ENCODE results near the gene ZBTB42.

The ZBTB42 gene

GRCh38 chr14:104754213-104754851 is 46.6 kb upstream of the ZBTB42 start:
- in situ Hi-C loops (cut with HindIII; ENCODE audit: low sequenced_read_pairs), result no loop called here
- H3K4me3 ChIP-seq (ENCODE audit: low read depth, low read length), result peak overlapping the region; percentile 87
- no peak for TF ChIP-seq CTCF (IDR thresholded peaks at IDR 0.05; ENCODE audit: low read depth, low read length, missing control alignments)

GRCh38 chr14:104755621-104756020 is 45.3 kb upstream of the ZBTB42 start:
- no peak overlapping the region for H3K4me3 ChIP-seq (ENCODE audit: low read depth, low read length)
- in situ Hi-C loops (cut with HindIII; ENCODE audit: low sequenced_read_pairs), result no loop called here
- TF ChIP-seq CTCF (IDR thresholded peaks at IDR 0.05; ENCODE audit: low read depth, low read length, missing control alignments), result no peak
- no peak for DNase-seq (ENCODE audit: low read depth)

More at GRCh38 chr14:104754213-104754851, 46.6 kb upstream of the ZBTB42 start:
- DNase-seq (ENCODE audit: low read depth), result no peak

GRCh38 chr14:104756477-104757237 is 44.2 kb upstream of the ZBTB42 start:
- in situ Hi-C loops (cut with HindIII; ENCODE audit: low sequenced_read_pairs), result no loop called here
- TF ChIP-seq CTCF (IDR thresholded peaks at IDR 0.05; ENCODE audit: low read depth, low read length, missing control alignments), result no peak
- DNase-seq (ENCODE audit: low read depth), result no peak
- no peak overlapping the region for H3K4me3 ChIP-seq (ENCODE audit: low read depth, low read length)

GRCh38 chr14:104757238-104757585 is 43.7 kb upstream of the ZBTB42 start:
- no peak for DNase-seq (ENCODE audit: low read depth)
- TF ChIP-seq CTCF (IDR thresholded peaks at IDR 0.05; ENCODE audit: low read depth, low read length, missing control alignments), result no peak
- in situ Hi-C loops (cut with HindIII; ENCODE audit: low sequenced_read_pairs), result no loop called here
- H3K4me3 ChIP-seq (ENCODE audit: low read depth, low read length), result no peak overlapping the region

GRCh38 chr14:104757681-104758392 is 43.1 kb upstream of the ZBTB42 start:
- no peak overlapping the region for H3K4me3 ChIP-seq (ENCODE audit: low read depth, low read length)
- no peak for TF ChIP-seq CTCF (IDR thresholded peaks at IDR 0.05; ENCODE audit: low read depth, low read length, missing control alignments)
- no peak for DNase-seq (ENCODE audit: low read depth)
- in situ Hi-C loops (cut with HindIII; ENCODE audit: low sequenced_read_pairs), result no loop called here

- TF ChIP-seq CTCF (IDR thresholded peaks at IDR 0.05; ENCODE audit: low read depth, low read length, missing control alignments), result no peak
- DNase-seq (ENCODE audit: low read depth), result no peak
- in situ Hi-C loops (cut with HindIII; ENCODE audit: low sequenced_read_pairs), result no loop called here
- no peak overlapping the region for H3K4me3 ChIP-seq (ENCODE audit: low read depth, low read length)
Observed at GRCh38 chr14:104758981-104759969, 41.6 kb upstream of the ZBTB42 start.

Measured in astrocyte of the cerebellum (primary cell).